Muscle layer of duodenum (tissue), 2 donors: Measurements from ENCODE around the gene TRPV6.

ENCODE experiments used
- H3K27ac ChIP-seq: one replicate; pipeline ENCODE4 v1.7.0; 2013; ENCODE audit warnings: mild to moderate bottlenecking, low read length
- H3K27me3 ChIP-seq: one replicate; pipeline ENCODE4 v1.7.0; 2013; ENCODE audit warnings: low read depth, mild to moderate bottlenecking, control low read depth, low read length
- H3K36me3 ChIP-seq, 2 donors: one replicate each; pipeline ENCODE4 v1.7.0; 2013; ENCODE audit warnings: low read length in 2 of 2, control low read depth in 1 of 2, mild to moderate bottlenecking in 1 of 2; ENCODE audit not compliant: insufficient read depth in 2 of 2, control insufficient read depth in 1 of 2
- H3K4me1 ChIP-seq, 2 donors: one replicate each; pipeline ENCODE4 v1.7.0; 2013; ENCODE audit warnings: low read length in 2 of 2, mild to moderate bottlenecking in 2 of 2, control low read depth in 1 of 2, moderate library complexity in 1 of 2; ENCODE audit not compliant: insufficient read depth in 2 of 2, control insufficient read depth in 1 of 2
- H3K4me3 ChIP-seq, 2 donors: one replicate each; pipeline ENCODE4 v1.7.0; 2013; ENCODE audit warnings: low read length in 2 of 2, low read depth in 1 of 2, mild to moderate bottlenecking in 1 of 2
- H3K9me3 ChIP-seq, 2 donors: one replicate each; pipeline ENCODE4 v1.7.0; 2013; ENCODE audit warnings: low read length in 2 of 2, control low read depth in 1 of 2, mild to moderate bottlenecking in 1 of 2; ENCODE audit not compliant: control insufficient read depth in 1 of 2
- donor health status: healthy.

Gene TRPV6

DNA sequence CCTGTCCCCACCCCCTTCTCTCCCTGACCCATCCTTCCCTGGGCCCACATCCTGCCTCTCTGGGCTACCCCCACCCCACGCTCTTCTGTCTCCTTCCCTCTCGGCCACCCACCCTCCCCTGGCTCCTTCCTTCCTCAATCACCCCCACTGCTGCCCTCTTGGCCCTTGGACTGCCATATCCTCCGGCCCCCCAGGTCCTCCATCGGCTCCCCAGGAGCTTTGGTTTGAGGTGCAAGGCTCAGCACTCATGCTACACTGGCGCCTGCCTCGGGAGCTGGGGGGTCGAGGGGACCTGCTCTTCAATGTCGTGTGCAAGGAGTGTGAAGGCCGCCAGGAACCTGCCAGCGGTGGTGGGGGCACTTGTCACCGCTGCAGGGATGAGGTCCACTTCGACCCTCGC lies 19.8 kb downstream of the TRPV6 start:
- H3K27me3 ChIP-seq = no peaks in the 10 kb centered on the region
- no peak overlapping the region for H3K4me3 ChIP-seq
- H3K27ac ChIP-seq = no peak overlapping the region
- H3K9me3 ChIP-seq = no peaks in the 10 kb centered on the region
- no peaks in the 10 kb centered on the region for H3K36me3 ChIP-seq
- H3K4me1 ChIP-seq = no peaks in the 10 kb centered on the region

DNA sequence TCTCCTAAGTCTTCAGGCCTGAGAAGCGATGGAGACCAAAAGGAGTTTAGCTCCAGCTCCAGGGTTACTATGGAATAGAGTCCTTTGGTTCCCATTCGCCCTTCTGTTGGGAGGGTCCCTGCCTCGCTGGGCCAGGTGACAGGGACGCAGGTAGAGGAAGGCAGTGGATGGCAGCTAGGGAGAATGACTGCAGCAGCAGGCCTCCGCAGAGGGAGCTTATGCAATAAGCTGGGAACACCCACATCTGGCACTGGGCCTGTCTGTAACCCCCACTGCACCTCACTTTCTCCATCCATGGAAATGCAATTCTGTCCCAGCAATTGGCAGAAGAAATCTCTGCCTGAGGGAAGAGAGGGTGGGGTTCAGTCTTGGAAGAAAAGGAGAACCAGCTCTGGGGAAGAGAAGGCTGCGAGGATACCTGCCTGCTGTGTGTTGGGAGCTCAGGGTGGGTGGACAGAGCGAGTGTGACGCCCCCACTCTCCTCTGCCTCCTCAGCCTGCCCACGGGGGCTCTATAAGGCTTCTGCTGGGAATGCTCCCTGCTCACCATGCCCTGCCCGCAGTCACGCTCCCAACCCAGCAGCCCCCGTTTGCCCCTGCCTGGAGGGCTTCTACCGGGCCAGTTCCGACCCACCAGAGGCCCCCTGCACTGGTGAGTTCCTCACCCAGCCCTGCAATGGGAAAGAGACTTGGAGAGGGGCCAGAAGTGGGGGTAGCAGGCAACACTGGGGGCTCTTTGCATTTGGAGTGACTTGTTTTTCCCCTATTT lies 20.4 kb downstream of the TRPV6 start:
- Histone ChIP-seq H3K27ac (no peak overlapping the region), H3K27me3 (no peaks in the 10 kb centered on the region), H3K4me3 (no peak overlapping the region), H3K36me3 (no peaks in the 10 kb centered on the region), H3K4me1 (peaks cover 0 to 5% of the 10 kb centered on the region in 2 donors), H3K9me3 (no peaks in the 10 kb centered on the region)

DNA sequence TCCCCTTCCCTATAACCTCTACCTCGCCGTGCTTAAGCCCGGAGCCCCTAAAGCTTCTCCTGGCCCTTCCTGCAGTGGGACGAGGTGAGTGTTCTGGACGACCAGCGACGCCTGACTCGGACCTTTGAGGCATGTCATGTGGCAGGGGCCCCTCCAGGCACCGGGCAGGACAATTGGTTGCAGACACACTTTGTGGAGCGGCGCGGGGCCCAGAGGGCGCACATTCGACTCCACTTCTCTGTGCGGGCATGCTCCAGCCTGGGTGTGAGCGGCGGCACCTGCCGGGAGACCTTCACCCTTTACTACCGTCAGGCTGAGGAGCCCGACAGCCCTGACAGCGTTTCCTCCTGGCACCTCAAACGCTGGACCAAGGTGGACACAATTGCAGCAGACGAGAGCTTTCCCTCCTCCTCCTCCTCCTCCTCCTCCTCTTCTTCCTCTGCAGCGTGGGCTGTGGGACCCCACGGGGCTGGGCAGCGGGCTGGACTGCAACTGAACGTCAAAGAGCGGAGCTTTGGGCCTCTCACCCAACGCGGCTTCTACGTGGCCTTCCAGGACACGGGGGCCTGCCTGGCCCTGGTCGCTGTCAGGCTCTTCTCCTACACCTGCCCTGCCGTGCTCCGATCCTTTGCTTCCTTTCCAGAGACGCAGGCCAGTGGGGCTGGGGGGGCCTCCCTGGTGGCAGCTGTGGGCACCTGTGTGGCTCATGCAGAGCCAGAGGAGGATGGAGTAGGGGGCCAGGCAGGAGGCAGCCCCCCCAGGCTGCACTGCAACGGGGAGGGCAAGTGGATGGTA lies 21.5 kb downstream of the TRPV6 start:
- no peaks in the 10 kb centered on the region for H3K36me3 ChIP-seq
- H3K27ac ChIP-seq = no peak overlapping the region
- H3K9me3 ChIP-seq = no peaks in the 10 kb centered on the region
- no peaks in the 10 kb centered on the region for H3K27me3 ChIP-seq
- peaks cover 0 to 6% of the 10 kb centered on the region in 2 donors for H3K4me1 ChIP-seq
- H3K4me3 ChIP-seq = no peak overlapping the region

DNA sequence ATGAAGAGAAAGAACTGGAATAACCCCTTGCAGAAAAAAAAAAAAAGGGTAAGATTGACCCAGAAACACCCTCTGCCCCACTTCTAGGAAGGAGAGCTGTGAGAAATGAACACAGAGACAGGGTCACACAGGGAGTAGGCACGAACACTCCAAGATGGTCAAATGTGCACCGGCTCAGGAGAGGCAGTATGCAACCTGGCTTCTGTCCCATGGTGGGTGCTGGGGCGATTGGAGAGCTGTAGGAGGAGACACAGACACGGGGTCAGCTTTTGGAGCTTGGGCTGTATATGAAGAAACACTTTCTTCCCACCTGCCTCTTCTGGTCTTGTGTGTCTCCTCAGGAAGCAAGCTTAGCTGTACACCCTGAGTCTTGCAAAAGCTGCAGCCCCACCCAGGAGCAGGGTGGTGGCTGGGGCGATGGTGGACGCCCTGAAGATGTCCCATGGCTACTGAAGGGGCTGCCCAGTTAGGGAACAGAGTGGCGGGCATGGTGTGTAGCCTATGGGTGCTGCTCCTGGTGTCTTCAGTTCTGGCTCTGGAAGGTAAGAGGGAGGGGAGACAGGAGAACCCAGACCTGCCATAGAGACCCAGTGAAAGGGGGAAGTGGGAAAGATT lies 22.7 kb downstream of the TRPV6 start:
- Histone ChIP-seq H3K9me3 (no peaks in the 10 kb centered on the region), H3K4me1 (peaks cover 0 to 6% of the 10 kb centered on the region in 2 donors), H3K27me3 (no peaks in the 10 kb centered on the region), H3K4me3 (no peak overlapping the region), H3K36me3 (no peaks in the 10 kb centered on the region), H3K27ac (no peak overlapping the region)

DNA sequence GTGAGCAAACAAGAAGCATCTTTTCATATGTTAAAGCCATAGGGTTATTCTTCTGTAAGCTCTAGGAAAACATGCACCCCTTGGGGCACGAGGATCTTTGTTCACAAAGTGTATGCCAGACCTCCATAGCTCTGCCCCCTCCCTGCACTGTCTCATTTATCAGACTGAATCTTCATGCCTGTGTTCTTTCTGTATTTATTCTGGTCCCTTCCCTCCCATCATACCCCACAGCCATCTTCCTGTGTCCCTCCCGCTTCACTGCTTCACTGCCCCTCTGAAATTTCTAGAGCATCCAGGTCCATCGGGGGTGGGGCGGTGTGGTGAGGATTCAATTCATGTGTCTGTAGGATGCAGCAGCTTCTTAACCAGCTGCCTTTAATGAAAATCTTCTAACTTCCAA lies 23.2 kb downstream of the TRPV6 start:
- no peak overlapping the region for H3K4me3 ChIP-seq
- H3K4me1 ChIP-seq = peaks cover 0 to 6% of the 10 kb centered on the region in 2 donors
- no peaks in the 10 kb centered on the region for H3K36me3 ChIP-seq
- H3K27ac ChIP-seq = no peak overlapping the region
- no peaks in the 10 kb centered on the region for H3K9me3 ChIP-seq
- H3K27me3 ChIP-seq = no peaks in the 10 kb centered on the region

DNA sequence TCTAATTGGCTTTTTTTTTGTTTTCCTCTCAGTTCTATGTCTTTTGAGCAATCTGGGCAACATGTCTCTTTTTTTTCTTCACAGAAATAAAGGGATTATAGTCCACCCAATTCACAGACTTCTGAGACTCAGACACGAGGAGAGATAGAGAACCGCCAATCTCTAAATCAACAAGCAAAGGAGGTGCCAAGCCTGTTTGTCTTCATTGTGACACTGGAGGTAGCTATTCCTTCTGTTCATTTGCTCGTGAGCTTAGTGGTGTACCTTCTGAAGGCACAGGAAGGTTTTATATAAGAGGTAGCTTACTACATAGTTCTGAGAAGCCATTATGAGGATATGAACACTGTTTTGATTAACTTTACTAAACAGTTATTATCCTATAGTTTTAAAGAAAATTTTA lies 24.6 kb downstream of the TRPV6 start:
- no peaks in the 10 kb centered on the region for H3K36me3 ChIP-seq
- no peaks in the 10 kb centered on the region for H3K27me3 ChIP-seq
- H3K9me3 ChIP-seq = no peaks in the 10 kb centered on the region
- no peak overlapping the region for H3K4me3 ChIP-seq
- H3K27ac ChIP-seq = no peak overlapping the region
- H3K4me1 ChIP-seq = peaks cover 0 to 8% of the 10 kb centered on the region in 2 donors

DNA sequence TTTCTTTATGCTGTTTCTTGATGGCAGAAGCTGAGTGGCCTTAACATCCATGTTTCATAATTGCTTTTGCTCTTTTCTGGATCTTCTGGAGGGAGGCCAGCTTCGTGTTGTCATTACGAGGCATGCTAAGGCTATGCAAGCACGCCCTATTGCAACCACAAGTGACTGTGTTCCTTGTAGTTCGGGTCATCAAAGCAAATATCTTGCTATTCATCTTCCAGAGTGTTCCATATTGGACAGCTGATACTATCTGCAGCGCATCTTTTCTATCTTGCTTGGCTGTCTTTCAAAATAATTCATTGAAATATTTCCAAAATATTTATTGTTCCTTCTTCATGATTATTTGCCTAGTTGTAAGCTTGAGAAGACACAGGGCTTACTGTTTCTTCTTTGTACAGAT lies 25.7 kb downstream of the TRPV6 start:
- H3K36me3 ChIP-seq = no peaks in the 10 kb centered on the region
- H3K4me3 ChIP-seq = no peak overlapping the region
- no peaks in the 10 kb centered on the region for H3K27me3 ChIP-seq
- H3K9me3 ChIP-seq = no peaks in the 10 kb centered on the region
- H3K27ac ChIP-seq = no peak overlapping the region
- H3K4me1 ChIP-seq = peaks cover 0 to 19% of the 10 kb centered on the region in 2 donors

DNA sequence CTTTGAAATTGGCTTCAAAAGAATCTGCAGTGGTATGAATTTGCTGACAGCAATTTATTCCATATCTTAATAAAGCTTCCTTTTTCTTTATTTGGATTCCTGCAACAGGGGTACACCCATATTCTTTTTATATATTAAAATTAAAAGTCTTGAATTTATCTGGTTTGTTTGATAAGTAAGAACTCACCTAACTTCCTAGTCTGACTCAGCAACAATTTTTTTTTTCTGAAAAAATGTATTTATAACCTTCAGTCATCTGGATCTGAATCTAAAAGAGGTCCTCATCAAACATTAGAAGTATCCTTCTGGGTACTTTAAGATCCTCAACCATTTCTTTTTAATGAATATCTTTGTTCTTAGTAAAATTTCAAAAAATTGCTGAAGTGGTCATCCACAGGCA lies 26.1 kb downstream of the TRPV6 start:
- H3K27me3 ChIP-seq = no peaks in the 10 kb centered on the region
- H3K4me3 ChIP-seq = no peak overlapping the region
- H3K9me3 ChIP-seq = no peaks in the 10 kb centered on the region
- no peaks in the 10 kb centered on the region for H3K36me3 ChIP-seq
- H3K4me1 ChIP-seq = peaks cover 0 to 19% of the 10 kb centered on the region in 2 donors
- no peak overlapping the region for H3K27ac ChIP-seq

DNA sequence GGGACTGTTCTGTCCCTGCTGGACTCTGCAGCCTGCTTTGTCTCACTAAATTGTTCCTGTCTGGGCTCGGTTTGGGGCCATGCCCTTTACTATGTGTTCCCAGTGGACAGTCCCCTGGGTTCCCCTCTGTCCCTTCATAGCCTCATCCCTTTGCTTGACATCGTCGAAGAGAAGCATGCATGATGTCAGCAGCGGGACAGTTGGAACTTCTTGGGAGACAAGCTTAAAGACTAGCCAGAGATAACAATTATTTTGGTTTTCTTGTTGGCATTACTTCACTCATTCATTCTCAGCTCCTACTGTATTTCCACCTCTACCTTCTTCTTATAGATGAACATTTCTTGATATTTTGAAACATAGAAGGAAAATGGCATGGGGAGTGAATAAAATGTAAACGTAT lies 27.9 kb downstream of the TRPV6 start:
- no peaks in the 10 kb centered on the region for H3K36me3 ChIP-seq
- H3K4me1 ChIP-seq = peaks cover 0 to 19% of the 10 kb centered on the region in 2 donors
- H3K27me3 ChIP-seq = no peaks in the 10 kb centered on the region
- no peak overlapping the region for H3K27ac ChIP-seq
- no peak overlapping the region for H3K4me3 ChIP-seq
- H3K9me3 ChIP-seq = no peaks in the 10 kb centered on the region

DNA sequence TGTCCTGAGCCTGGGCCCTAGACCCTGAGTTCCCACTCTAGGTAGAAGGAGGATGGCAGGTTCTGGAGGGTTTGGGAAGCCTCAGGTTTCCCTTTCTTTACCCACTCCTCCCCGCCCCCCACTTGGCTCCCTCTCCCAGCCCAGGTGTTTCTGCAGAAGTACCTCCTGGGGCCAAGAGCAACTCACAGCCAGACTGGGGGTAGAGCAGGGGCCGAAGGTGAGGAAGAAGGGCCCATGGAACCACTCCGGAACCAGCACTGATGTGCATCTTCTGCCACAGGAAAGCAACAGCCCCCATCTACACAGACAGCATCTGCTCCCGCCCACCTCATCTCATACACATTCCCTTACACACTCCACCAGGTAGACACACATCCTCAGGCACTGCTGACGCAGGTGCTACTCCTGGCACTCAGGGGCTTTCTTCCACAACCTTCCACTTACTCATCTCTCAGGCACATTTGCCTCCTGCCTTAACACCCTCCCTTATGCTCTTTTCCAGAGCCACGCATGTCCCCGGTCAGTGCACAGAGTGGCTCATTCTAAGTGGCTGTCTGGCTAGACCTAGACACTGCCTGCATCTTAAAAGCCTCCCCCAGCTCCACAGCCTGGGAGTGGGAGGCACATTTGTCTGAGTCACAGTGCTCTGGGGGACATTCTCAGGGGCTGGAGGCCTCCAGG lies 28.8 kb downstream of the TRPV6 start:
- Histone ChIP-seq H3K9me3 (no peaks in the 10 kb centered on the region), H3K27me3 (no peaks in the 10 kb centered on the region), H3K4me3 (no peak overlapping the region), H3K36me3 (no peaks in the 10 kb centered on the region), H3K4me1 (peaks cover 0 to 19% of the 10 kb centered on the region in 2 donors), H3K27ac (no peak overlapping the region)
